Measurements from ENCODE around the gene SPATA18.

DNA sequence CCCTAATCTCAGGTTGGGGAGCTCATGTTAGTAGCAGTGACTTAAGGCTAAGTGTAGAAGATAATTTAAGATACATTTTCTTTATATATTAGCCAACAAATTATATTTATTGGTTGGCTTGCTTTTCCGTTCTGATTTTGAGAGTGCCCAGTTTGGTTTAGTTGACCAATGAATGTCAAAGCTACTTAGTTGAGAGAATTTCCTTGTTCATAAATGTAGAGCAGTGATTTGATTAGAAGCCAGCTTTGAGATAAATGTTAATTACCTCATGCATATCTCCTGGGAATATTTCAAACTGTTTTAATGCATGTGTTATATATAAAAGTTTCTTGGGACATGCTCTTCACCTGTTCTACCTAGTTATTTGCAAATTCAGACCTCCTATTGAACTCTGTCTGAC lies 44.3 kb downstream of the SPATA18 start:
- no peak for TF ChIP-seq EZH2phosphoT487 (IDR thresholded peaks at IDR 0.05; ENCODE audit: insufficient read depth, low read depth)
- TF ChIP-seq EZH2 (IDR thresholded peaks at IDR 0.05; ENCODE audit: insufficient read depth, poor library complexity, severe bottlenecking) = no peak

Measured in GM23248 (cell line).